COR-L47 (cell line): Measurements from ENCODE around the gene CDH3.

Experiments used
- DNase-seq: peaks from one replicate; lab custom pipeline; 2025; lab: John Stamatoyannopoulos, UW

Gene CDH3

DNA sequence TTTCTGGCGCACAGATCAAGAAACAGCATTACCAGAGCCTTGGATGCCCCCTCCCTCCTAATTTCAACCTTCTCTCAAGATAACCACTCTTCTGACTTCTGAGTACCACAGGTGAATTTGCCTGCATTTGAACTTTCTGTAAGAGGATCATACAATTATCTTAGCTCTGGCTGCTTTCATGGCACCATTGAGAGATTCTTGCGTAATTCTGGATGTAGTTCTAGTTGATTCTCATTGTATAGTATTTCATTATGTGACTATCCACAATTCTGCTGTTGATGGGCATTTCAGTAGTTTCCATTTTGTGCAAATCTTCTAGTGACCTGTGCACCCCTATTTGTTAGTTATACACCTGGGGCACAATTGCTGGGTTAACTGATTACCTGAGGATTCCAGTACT, 7.5 kb downstream of the CDH3 start:
- no peak for DNase-seq

DNA sequence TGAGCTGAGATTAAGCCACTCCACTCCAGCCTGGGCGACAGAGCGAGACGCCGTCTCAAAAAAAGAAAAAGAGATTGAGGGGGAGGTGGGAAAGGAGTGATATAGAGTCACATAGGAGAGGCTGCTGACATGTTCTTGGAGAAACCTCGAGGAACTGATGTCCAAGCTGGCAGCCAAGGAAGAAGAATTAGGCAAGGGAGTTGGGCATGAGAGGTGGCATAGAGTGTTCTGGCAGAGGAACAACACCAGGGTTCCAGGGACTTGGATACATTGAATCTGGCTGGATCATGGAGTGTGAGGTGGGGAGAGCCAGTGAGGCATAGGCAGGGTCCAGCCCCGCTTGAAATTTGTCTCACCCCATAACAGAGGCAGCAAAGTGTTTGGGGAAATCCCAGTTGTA, 10.7 kb downstream of the CDH3 start:
- DNase-seq = no peak

DNA sequence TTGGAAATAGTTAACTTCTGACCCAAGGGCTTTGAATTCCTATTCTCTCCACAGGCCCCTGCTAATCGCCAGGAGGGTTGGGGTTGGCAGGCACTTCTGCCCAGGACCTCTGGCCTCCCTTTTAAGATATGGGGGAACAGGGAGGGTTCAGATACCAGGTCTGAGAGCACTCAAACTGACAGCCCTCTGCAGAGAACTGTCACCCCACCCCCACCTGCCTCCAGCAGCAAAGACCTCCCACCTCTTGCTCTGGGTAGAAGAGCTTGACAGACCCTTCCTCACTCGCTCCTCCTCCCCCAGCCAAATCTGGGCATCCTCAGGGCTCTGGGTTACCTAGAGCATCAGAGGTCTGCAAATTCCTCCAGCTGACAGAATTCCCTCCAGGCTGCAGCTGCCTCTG, 11.6 kb downstream of the CDH3 start:
- no peak for DNase-seq

DNA sequence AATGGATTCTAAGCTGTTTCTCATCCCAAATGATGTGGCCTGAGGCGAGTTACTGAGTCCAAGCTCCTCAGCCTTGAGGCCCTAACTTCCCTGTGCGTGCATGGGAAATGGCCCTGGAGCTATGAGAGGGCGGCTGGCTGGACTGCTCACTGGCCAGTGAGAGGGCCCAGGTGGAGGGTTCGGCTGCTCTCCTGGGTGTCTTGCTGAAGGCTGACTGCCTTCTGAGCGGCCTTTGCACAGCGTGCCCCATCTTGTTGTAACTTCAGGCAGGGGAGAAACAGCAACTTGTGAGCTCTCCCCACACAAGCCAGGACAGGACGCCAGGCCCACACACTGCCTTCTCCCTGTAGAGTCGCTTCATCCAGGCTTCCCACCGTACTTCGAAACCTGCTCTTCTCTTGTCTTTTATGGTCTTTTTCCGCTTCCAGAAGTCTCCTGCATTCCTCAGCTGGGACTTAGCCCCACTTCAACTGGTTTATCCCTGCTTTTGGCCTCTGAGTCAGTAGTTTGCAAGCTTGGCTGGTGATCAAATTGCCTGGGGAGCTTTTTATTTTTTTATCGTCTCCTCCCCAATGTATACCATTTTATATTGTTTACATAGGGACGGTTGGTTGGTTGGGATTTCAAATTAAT, 13.3 kb downstream of the CDH3 start:
- no peak for DNase-seq

DNA sequence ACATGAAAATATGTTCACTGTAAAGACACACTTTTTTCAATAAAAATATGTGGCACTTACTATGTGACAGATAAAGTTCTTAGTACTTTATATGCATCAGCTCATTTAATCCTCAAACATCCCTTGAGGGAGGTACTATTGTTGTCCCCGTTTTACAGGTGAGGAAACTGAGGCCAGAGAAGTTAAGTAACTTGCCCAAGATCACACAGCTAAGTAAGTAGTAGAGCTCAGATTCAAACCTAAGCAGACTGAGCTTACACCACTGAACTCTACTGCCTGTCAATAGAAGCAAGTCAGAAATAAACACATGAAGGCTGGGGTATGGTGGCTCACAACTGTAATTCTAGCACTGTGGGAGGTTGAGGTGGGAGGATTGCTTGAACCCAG, 13.9 kb downstream of the CDH3 start:
- no peak for DNase-seq

DNA sequence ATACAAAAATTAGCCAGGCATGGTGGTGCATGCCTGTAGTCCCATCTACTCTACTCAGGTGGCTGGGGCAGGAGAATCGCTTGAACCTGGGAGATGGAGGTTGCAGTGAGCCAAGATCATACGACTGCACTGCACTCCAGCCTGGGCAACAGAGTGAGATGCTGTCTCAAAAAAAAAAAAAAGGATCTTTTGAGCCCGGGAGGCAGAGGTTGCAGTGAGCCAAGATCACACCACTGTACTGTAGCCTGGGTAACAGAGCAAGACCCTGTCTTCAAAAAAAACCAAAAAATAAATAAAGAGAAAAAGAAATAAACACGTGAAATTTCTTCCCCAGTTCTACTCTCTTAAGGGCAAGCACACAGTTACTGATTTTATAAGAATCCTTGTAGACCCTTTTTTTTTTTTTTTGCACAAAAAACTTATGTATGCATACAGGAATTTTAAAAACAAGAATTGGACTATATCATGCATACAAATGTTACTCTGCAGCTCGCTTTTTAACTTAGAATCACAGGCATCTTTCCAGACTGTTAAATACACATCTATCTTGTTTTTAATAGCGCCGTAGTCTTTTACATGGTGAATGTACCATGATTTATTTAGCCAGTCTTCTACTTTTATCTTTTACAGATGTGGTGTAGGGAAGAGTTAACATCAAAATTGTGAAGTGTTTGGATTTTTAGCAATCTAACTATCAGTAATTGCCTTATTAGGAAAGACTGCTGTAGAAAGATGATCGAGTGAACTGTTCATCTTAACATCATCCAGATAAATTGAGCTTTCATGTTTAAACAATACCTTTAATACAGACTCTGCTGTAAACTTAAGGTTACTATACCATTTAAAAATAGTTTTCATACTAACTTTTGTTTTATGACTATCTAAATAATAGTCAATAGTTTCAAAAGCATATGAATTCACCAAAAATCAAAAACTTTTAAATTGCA, 14.6 kb downstream of the CDH3 start:
- no peak for DNase-seq

DNA sequence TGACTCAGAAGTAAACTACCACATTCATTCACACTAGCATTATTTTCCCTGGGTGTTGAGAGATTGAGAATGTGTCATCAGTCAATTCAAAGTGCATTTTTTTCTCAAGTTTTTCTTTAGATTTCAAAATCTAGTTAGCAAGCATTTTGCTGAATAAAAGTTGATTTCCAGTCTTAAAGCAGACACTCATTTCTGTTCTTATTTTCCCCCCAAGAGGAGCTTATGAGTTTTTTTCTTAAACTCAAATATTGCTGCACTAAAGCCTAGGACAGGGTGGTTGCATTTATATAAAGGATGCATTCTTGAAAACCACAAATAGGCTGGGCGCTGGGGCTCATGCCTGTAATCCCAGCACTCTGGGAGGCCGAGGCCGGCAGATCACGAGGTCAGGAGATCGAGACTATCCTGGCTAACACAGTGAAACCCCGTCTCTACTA, 15.3 kb downstream of the CDH3 start:
- no peak for DNase-seq

DNA sequence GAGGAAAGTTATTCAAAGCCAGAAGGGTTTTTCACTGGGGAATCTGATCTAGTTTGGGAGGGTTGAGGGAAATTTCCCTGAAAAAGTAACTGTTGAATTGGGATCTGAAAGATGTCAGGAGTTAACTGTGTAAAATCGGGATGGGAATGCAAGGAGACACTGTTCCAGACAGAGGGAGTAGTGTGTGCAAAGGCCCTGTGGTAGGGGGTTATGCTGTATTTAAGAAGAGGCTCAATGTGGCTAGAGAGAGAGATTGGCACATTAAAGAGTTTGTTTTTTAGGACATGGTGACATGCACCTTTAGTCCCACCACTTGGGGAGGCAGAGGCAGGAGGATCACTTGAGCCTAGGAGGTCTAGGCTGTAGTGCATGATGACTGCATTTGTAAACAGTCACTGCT, 16.9 kb downstream of the CDH3 start:
- no peak for DNase-seq

DNA sequence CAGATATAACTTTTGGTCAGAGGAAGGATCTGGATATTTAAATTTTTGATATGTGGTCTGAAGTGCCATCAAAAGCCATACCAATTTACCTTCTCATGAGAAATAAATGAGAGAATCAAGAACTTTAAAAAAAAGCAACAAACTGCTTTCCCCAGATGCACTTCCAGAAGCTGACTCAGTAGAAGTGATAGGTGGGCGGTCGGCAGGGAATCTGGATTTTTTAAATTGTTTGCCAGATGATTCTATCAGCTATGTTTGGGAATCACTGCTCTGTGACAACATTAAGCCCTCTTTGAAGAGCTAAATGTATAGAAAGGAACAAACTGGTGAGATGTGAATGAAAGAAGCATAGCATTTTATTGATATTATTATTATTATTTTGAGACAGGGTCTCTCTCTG, 19.2 kb downstream of the CDH3 start:
- no peak for DNase-seq

DNA sequence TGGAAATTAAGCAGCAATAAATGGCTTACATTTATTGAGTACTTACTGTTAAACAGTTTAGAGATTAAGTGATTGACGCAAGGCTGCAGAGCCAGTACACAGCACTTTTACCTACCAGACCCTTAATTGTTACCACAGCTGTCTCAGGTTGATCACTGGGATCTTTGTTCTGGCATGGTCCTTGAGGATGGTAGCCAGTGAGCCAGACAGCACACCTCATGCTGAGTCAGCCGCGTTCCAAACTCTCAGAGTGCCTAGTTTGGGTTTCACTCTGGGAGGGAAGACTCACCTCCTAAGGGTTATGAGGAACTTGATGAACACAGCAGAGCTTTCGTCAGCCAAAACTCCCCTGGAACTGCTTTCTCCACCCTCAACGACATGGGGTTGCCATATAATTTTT, 20.4 kb downstream of the CDH3 start:
- DNase-seq = no peak

DNA sequence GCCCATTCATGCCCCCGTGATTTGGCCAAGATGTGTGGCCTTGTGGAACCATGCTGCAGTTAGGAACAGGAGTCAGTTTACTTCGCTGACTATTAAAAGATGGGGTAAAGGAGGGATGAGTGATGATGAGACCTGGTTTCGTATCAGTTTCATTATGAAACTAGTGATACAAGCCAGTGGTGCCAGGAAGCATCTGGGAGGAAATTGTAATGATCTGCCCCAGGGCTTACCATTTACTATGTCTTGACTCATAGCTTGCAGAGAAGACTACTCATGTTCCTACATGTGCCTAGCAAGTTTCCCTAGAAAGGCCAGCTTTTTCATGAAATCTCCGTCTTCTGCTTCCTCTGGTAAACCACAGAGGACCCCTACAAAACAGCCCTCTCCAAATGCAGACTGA, 23.2 kb downstream of the CDH3 start:
- DNase-seq = no peak

DNA sequence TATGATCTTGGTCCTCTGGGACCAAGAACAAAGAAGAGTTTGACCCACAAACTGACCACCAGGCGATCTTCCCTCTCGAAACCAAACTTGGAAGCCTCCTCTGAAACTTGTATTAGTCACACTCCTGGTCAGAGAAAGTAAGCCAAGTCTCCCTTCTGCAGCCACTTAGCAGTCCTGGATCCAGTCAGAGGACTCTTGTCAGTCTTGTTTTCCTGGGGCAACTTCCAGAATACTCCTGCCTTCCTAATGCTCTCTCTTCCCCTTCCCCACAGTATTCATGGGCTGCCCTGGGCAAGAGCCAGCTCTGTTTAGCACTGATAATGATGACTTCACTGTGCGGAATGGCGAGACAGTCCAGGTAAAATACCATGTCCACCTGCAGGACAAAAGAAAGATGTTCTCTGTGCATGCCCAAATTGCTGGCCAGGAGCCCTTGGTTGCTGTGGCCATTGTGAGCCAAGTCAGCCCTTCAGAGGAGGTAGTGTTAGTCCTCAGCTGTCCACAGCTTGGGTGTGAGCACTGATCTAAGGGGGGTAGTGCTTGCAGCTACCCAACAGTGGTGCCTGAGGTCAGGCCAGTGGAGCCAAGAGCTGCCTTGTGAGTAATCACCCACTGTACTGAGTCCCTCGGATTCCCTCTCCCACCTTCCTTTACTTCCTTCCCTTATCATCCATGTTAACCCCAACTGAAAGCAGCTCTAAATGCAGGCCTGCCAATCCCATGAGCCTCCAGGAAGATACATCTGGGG, 31.2 kb downstream of the CDH3 start:
- no peak for DNase-seq

DNA sequence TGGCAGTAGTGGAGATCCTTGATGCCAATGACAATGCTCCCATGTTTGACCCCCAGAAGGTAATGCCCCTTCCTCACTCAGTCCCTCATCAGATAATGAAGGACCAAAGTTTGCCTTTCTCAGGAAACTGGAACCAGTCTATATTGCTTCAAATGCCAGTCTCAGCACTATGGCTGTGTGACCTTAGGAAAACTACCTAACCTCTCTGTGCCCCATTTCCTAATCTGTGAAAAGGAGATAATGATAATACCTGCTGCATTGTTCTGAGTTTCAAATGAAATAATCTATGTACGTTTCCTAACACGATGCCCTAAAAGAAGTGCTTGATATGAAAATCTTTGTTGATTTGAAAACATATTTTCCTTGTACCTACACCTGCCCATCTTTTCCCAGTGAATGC, 35.9 kb downstream of the CDH3 start:
- DNase-seq = no peak

DNA sequence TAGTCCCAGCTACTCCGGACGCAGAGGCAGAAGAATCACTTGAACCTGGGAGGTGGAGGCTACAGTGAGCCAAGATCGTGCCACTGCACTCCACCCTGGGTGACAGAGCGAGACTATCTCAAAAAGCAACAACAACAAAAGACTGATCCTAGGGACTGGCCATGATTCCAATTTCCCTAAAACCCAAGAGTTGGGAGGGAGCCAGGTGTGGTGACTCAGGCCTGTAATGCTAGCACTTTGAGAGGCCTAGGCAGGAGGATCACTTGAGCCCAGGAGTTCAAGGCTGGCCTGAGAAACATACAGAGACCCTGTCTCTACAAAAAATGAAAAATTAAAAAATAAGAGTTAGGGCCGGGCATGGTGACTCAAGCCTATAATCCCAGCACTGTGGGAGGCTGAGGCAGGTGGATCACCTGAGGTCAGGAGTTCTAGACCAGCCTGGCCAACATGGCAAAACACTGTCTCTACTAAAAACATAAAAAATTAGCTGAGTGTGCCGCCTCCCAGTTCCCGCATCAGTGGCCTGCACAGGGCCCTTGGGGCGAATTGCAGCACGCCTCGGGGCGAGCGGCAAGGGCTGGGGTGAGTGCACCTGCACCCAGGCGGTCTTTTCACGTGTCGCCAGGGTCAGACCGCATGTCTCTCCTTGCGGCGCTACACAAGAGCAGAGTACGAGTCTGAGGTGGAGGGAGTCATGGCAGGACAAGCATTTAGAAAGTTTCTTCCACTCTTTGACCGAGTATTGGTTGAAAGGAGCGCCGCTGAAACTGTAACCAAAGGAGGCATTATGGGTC, 40.8 kb downstream of the CDH3 start:
- no peak for DNase-seq

DNA sequence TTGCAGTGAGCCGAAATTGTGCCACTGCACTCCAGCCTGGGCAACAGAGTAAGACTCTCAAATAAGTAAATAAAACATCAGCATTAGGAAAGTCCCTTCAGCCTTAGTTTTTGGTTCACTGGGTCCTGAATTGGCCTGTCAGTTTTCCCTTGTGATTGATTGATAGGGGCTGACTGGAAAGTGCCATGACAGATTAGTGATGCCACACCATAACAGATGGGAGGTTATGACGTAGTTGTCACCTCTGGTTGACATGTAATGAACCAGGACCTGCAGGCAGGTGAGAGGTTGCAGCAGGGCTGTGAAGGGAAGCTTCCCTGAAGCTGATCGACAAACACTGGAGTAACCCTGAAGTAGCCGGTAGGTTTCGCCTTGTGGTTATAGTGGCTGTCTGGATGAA, 41.8 kb downstream of the CDH3 start:
- no peak for DNase-seq

DNA sequence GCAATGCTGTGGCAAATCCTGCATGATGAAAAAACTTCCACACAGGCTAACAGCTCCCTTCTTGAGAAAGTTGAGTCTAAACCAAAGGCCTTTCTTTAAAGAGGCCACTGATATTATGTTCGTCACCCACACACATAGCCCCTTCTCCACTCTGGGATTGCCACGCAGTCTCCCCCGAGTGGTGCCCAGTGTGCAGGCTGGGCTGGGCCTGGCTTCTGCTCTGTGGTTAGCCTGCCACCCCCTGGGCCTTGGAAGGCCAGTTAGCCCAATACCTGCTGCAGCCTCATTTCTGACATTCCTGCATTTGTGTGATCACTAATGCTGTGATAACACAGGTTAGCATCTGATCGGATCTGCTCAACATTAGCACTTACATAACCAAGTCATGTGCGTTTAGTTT, 44.8 kb downstream of the CDH3 start:
- DNase-seq = no peak

DNA sequence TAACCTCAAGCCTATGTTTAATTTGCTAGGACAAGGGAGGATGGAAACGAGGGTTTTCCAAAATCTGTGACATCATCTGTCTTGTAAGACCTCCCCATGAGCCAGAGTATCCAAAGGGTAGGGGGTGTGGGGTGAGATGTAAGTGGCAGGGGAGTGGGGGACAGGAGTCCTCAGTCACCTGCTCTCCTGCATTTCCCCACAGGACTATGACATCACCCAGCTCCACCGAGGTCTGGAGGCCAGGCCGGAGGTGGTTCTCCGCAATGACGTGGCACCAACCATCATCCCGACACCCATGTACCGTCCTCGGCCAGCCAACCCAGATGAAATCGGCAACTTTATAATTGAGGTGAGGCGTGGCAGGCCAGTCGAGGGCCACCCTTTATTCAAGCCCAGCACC, 50.5 kb downstream of the CDH3 start:
- no peak for DNase-seq

DNA sequence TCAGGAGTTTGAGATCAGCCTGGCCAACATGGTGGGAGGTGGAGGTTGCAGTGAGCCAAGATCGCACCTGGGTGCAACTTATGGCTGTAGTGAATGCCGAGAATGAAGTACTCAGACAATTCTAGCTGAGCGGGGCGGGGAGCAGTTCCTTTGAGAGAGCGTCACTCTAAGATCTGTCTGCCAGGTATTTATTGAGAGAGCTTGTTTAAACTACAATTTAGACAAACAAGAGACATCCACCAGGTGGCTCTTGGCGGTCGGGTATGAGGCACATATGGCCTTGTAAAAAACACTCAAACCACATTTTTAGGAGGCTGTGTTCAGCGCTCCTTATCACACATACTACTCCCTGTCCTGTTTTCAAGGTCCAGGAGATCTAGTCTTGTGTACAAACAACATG, 51.4 kb downstream of the CDH3 start:
- DNase-seq = peak; percentile 38

DNA sequence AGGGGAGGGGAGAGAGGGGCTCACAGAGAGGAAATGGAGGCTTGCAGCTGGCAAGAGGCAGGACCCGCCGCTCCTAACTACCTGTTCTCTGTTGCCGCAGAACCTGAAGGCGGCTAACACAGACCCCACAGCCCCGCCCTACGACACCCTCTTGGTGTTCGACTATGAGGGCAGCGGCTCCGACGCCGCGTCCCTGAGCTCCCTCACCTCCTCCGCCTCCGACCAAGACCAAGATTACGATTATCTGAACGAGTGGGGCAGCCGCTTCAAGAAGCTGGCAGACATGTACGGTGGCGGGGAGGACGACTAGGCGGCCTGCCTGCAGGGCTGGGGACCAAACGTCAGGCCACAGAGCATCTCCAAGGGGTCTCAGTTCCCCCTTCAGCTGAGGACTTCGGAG, 53.0 kb downstream of the CDH3 start:
- DNase-seq = no peak

DNA sequence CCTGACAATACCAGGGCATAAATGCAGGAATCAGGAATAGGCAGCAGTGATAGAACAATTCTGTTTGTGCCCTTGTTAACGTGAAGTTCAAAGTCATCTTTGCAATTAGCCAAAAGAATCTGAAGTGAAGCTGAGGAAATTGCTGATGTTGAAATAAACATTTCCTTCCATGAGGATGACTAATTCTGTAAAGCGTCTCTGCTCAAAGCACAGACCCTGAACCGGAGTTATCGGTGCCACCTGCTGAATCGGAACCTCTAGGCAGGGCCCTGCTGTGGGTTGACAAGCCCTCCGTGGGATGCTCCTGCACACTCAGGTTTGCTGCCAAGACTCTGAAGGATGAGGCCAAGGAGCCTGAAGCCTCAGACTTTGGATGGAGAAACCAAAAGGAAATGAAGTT, 55.0 kb downstream of the CDH3 start:
- DNase-seq = no peak

DNA sequence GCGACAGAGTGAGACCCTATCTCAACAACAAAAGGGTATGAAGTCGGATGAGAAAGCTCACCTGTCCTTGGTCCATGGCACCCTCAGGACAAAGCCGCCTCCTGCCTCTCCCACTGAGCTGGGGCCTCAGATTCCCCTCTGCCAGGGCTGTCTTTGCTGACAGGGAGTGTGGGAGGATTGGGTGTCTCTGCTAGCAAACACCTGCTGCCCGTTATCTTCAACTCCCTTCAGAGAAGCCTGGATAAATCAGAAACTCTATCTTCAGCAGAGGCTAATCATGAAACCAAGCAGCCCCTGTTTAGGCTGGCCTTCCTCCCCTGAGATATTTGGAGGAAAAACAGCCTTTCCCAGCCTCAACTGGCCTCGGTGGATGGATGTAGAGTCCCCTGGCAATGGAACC, 55.7 kb downstream of the CDH3 start:
- DNase-seq = no peak

DNA sequence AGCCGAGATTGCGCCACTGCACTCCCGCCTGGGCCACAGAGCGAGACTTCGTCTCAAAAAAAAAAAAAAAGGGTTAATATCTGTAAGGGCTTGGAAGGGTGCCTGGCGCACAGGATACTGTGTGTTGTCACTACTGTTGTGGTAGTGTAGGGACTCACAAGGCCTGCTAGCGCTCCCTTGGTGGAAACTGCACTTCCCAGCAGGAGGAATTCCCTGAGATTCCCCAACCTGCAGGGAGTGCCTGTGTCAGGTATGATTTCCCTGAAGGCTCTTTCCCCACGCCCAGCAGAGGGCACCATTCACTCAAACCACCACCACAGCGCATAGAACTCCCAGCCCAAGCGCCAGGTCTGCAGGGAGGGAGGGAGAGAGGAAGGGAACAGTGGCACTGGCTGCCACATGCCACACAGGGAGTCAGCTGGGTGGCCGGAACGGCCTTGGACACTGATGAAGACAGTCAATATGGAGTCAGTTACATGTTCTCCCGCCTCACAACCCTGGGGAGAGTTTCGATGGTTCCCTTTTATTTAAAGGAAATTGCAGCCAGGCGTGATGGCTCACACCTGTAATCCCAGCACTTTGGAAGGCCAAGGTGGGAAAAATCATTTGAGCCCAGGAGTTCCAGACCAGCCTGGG, 59.2 kb downstream of the CDH3 start:
- DNase-seq = peak; percentile 81
